Glomerular visceral epithelial cell (primary cell): Measurements from ENCODE around the gene PTGER4.

Source experiments
- DNase-seq: peaks from one replicate; pipeline ENCODE4 v3.0.0-alpha.2; 2016; ENCODE audit errors: extremely low spot score

PTGER4 gene

GRCh38 chr5:40669606-40670390 lies 9.9 kb upstream of the PTGER4 start:
- no peak for DNase-seq

- DNase-seq: no peak
Observed at GRCh38 chr5:40672425-40672824, 7.3 kb upstream of the PTGER4 start.

GRCh38 chr5:40674661-40675235 lies 5.0 kb upstream of the PTGER4 start:
- DNase-seq: no peak

- no peak for DNase-seq
Observed at GRCh38 chr5:40675396-40676133, 4.2 kb upstream of the PTGER4 start.

GRCh38 chr5:40676613-40677343 lies 2.9 kb upstream of the PTGER4 start:
- DNase-seq: peak; percentile 86

GRCh38 chr5:40677456-40677855 lies 2.3 kb upstream of the PTGER4 start:
- no peak for DNase-seq

GRCh38 chr5:40678026-40678425 lies 1.7 kb upstream of the PTGER4 start:
- DNase-seq: peak; percentile 39

- no peak for DNase-seq
Observed at GRCh38 chr5:40678460-40679147, 1.1 kb upstream of the PTGER4 start.

GRCh38 chr5:40679148-40679912 lies 385 bp upstream of the PTGER4 start:
- DNase-seq: peak; percentile 98

GRCh38 chr5:40680741-40681362 lies 1.1 kb downstream of the PTGER4 start:
- DNase-seq: peak; percentile 23

GRCh38 chr5:40681363-40682153 lies 1.8 kb downstream of the PTGER4 start:
- DNase-seq: peak; percentile 19

- DNase-seq: no peak
Observed at GRCh38 chr5:40682154-40683017, 2.7 kb downstream of the PTGER4 start.

- DNase-seq: no peak
Observed at GRCh38 chr5:40683305-40683704, 3.6 kb downstream of the PTGER4 start.

- no peak for DNase-seq
Observed at GRCh38 chr5:40685193-40685592, 5.5 kb downstream of the PTGER4 start.

- no peak for DNase-seq
Observed at GRCh38 chr5:40685976-40686486, 6.3 kb downstream of the PTGER4 start.

- DNase-seq: no peak
Observed at GRCh38 chr5:40687321-40687720, 7.6 kb downstream of the PTGER4 start.

GRCh38 chr5:40688127-40688761 lies 8.5 kb downstream of the PTGER4 start:
- peak; percentile 90 for DNase-seq

- no peak for DNase-seq
Observed at GRCh38 chr5:40688996-40689395, 9.3 kb downstream of the PTGER4 start.
